WTC11 (cell line): ENCODE data around the gene CCDC126. TPM values are rescaled to one million over a fixed set of nuclear protein-coding genes. Genes with fewer than 3 reads are reported as not detected.

ENCODE experiments used
- ATAC-seq: fragments of 200-7000 bp; cut with Tn5 transposase; 2 replicates; pipeline ENCODE4 v1.10.0; 2021; ENCODE audit warnings: mild to moderate bottlenecking, moderate library complexity
- CTCF ChIA-PET: fragments of 300-600 bp; sonication (Branson Sonifier 250); formaldehyde crosslinking; loops from one replicate; lab custom pipeline; 2021; ENCODE audit warnings: antibody characterized with exemption; lab: Charles Lee
- POLR2A ChIA-PET: fragments of 350-600 bp; sonication (Branson Sonifier 250); formaldehyde crosslinking; loops from one replicate; lab custom pipeline; 2021; ENCODE audit warnings: antibody characterized with exemption; lab: Charles Lee
- DNase-seq: peaks from one replicate; pipeline ENCODE4 v3.0.0; 2021; ENCODE audit warnings: low spot score
- H3K27ac Mint-ChIP-seq: 2 replicates; pipeline ENCODE4 v1.8.0; 2021; ENCODE audit warnings: mixed read lengths
- H3K27me3 Mint-ChIP-seq: 2 replicates; pipeline ENCODE4 v1.8.0; 2021; ENCODE audit warnings: low read depth, mild to moderate bottlenecking, moderate library complexity, mixed read lengths
- H3K36me3 Mint-ChIP-seq: 2 replicates; pipeline ENCODE4 v1.8.0; 2021; ENCODE audit warnings: mixed read lengths
- H3K4me1 Mint-ChIP-seq: 2 replicates; pipeline ENCODE4 v1.8.0; 2022; ENCODE audit warnings: mixed read lengths
- H3K4me3 Mint-ChIP-seq: 2 replicates; pipeline ENCODE4 v1.8.0; 2021; ENCODE audit warnings: mild to moderate bottlenecking, moderate library complexity, mixed read lengths
- H3K9me3 Mint-ChIP-seq: 2 replicates; pipeline ENCODE4 v1.8.0; 2021; ENCODE audit warnings: mixed read lengths
- E2F4 ChIP-seq: sonication (generic); formaldehyde crosslinking; IDR thresholded peaks from 2 replicates; pipeline ENCODE4 v1.8.1; 2022; ENCODE audit warnings: low read depth, mild to moderate bottlenecking, moderate library complexity, missing genetic modification reagents, borderline replicate concordance
- FOXK1 ChIP-seq: sonication (generic); formaldehyde crosslinking; IDR thresholded peaks from 2 replicates; pipeline ENCODE4 v1.8.0; 2022; ENCODE audit warnings: mild to moderate bottlenecking, moderate library complexity, missing genetic modification reagents
- FOXP4 ChIP-seq: sonication (generic); formaldehyde crosslinking; IDR thresholded peaks from 2 replicates; pipeline ENCODE4 v1.8.0; 2022; ENCODE audit warnings: mild to moderate bottlenecking, missing genetic modification reagents
- HMGA2 ChIP-seq: fragments of 250-450 bp; sonication (Bioruptor Pico); IDR thresholded peaks from 2 replicates; pipeline ENCODE4 v1.4.0; 2021; ENCODE audit warnings: mild to moderate bottlenecking, moderate library complexity
- MXD4 ChIP-seq: fragments of 250-450 bp; sonication (Bioruptor Pico); IDR thresholded peaks from 2 replicates; pipeline ENCODE4 v1.8.0; 2021; ENCODE audit warnings: mild to moderate bottlenecking, moderate library complexity, borderline replicate concordance
- NFE2L1 ChIP-seq: sonication (generic); formaldehyde crosslinking; IDR thresholded peaks from 2 replicates; pipeline ENCODE4 v1.8.1; 2023; ENCODE audit warnings: missing genetic modification reagents
- TEAD1 ChIP-seq: sonication (generic); formaldehyde crosslinking; IDR thresholded peaks from 2 replicates; pipeline ENCODE4 v1.8.0; 2022; ENCODE audit warnings: mild to moderate bottlenecking, missing genetic modification reagents
- USF1 ChIP-seq: sonication (generic); formaldehyde crosslinking; IDR thresholded peaks from 2 replicates; pipeline ENCODE4 v1.8.0; 2022; ENCODE audit warnings: mild to moderate bottlenecking, missing genetic modification reagents
- ZNF281 ChIP-seq: sonication (generic); formaldehyde crosslinking; IDR thresholded peaks from 2 replicates; pipeline ENCODE4 v1.8.0; 2023; ENCODE audit warnings: mild to moderate bottlenecking, missing genetic modification reagents
- ZNF423 ChIP-seq: fragments of 250-450 bp; sonication (Bioruptor Pico); IDR thresholded peaks from 2 replicates; pipeline ENCODE4 v2.1.2; 2022; ENCODE audit warnings: mild to moderate bottlenecking, moderate library complexity
- ZSCAN18 ChIP-seq: fragments of 250-450 bp; sonication (Bioruptor Pico); IDR thresholded peaks from 2 replicates; pipeline ENCODE4 v2.1.2; 2022; ENCODE audit warnings: mild to moderate bottlenecking, moderate library complexity
- total RNA-seq: library from RNA; stranded (reverse); gene quantifications from 3 replicates; pipeline ENCODE4 v1.2.3, GENCODE V29; 2021

CCDC126 gene
- total RNA-seq, 1 experiment from 2014 or later: 5.1 TPM

GRCh38 chr7:23617482-23617881 lies 20.3 kb downstream of the CCDC126 start:
- H3K27ac Mint-ChIP-seq: no peak overlapping the region
- ChIA-PET CTCF (interaction anchor here (0.6 kb wide), 1 partner anchor 99 kb away, joined by 4 read pairs; no protein-coding TSS in a partner anchor), POLR2A (no interaction called here)
- no peaks in the 10 kb centered on the region; the same call in 1 of the 2 replicates for H3K27me3 Mint-ChIP-seq
- peaks cover 36% of the 10 kb centered on the region for H3K36me3 Mint-ChIP-seq
- H3K4me1 Mint-ChIP-seq: no peaks in the 10 kb centered on the region
- H3K9me3 Mint-ChIP-seq: peaks cover 36% of the 10 kb centered on the region
- no peak for DNase-seq
- TF ChIP-seq HMGA2 (CRISPR knock-in tag): no peak
- no peak for ATAC-seq
- no peak overlapping the region for H3K4me3 Mint-ChIP-seq

GRCh38 chr7:23618241-23618640 lies 21.1 kb downstream of the CCDC126 start:
- peaks cover 36% of the 10 kb centered on the region for H3K9me3 Mint-ChIP-seq
- no peak overlapping the region for H3K4me3 Mint-ChIP-seq
- peaks cover 36% of the 10 kb centered on the region for H3K36me3 Mint-ChIP-seq
- DNase-seq (no peak), ATAC-seq (no peak)
- ChIA-PET POLR2A (no interaction called here), CTCF (no interaction called here)
- TF ChIP-seq ZSCAN18 (CRISPR knock-in tag) (no peak), FOXP4 (CRISPR knock-in tag) (no peak), NFE2L1 (CRISPR knock-in tag) (no peak), USF1 (CRISPR knock-in tag) (no peak), E2F4 (CRISPR knock-in tag) (no peak), ZNF281 (no peak), FOXK1 (CRISPR knock-in tag) (no peak)
- no peaks in the 10 kb centered on the region; the same call in 1 of the 2 replicates for H3K27me3 Mint-ChIP-seq
- no peaks in the 10 kb centered on the region for H3K4me1 Mint-ChIP-seq
- no peak overlapping the region for H3K27ac Mint-ChIP-seq

- no peaks in the 10 kb centered on the region for H3K4me1 Mint-ChIP-seq
- no peak for DNase-seq
- no peak overlapping the region for H3K27ac Mint-ChIP-seq
- ChIA-PET POLR2A (no interaction called here), CTCF (no interaction called here)
- H3K36me3 Mint-ChIP-seq: peaks cover 36% of the 10 kb centered on the region
- no peak overlapping the region for H3K4me3 Mint-ChIP-seq
- no peak for ATAC-seq
- no peaks in the 10 kb centered on the region; the same call in 1 of the 2 replicates for H3K27me3 Mint-ChIP-seq
- no peak for TF ChIP-seq MXD4 (CRISPR knock-in tag)
- no peak for TF ChIP-seq ZNF423 (CRISPR knock-in tag)
- no peak for TF ChIP-seq TEAD1 (CRISPR knock-in tag)
- H3K9me3 Mint-ChIP-seq: peaks cover 36% of the 10 kb centered on the region
Observed at GRCh38 chr7:23619141-23619540, 22.0 kb downstream of the CCDC126 start.
